ENCODE measurements around the gene HGF.

The HGF gene

GRCh38 chr7:81790686-81791085 is 20.8 kb upstream of the HGF start:
- Histone ChIP-seq H3K27ac (ENCODE audit: low read depth, low read length) (no peak overlapping the region), H3K4me3 (ENCODE audit: low read depth, low read length) (no peak overlapping the region), H3K36me3 (ENCODE audit: control insufficient read depth, insufficient read depth, low read length) (no peaks in the 10 kb centered on the region), H3K9me3 (ENCODE audit: control insufficient read depth, insufficient read depth, low read length) (no peaks in the 10 kb centered on the region), H3K4me1 (ENCODE audit: control insufficient read depth, insufficient read depth, low read length) (0 out of 2 replicates have a peak, but pooled peaks cover 9% of the 10 kb centered on the region), H3K27me3 (ENCODE audit: control insufficient read depth, insufficient read depth, low read length) (no peaks in the 10 kb centered on the region), H3K9ac (ENCODE audit: low read depth, low read length) (no peak overlapping the region)

- Histone ChIP-seq H3K9ac (ENCODE audit: low read depth, low read length) (no peak overlapping the region), H3K9me3 (ENCODE audit: control insufficient read depth, insufficient read depth, low read length) (no peaks in the 10 kb centered on the region), H3K4me3 (ENCODE audit: low read depth, low read length) (no peak overlapping the region), H3K27ac (ENCODE audit: low read depth, low read length) (no peak overlapping the region), H3K36me3 (ENCODE audit: control insufficient read depth, insufficient read depth, low read length) (no peaks in the 10 kb centered on the region), H3K4me1 (ENCODE audit: control insufficient read depth, insufficient read depth, low read length) (0 out of 2 replicates have a peak, but pooled peaks cover 9% of the 10 kb centered on the region), H3K27me3 (ENCODE audit: control insufficient read depth, insufficient read depth, low read length) (no peaks in the 10 kb centered on the region)
These were observed 20.3 kb upstream of the HGF start for GRCh38 chr7:81790120-81790500.

GRCh38 chr7:81789406-81790119 is 19.7 kb upstream of the HGF start:
- Histone ChIP-seq H3K36me3 (ENCODE audit: control insufficient read depth, insufficient read depth, low read length) (no peaks in the 10 kb centered on the region), H3K4me3 (ENCODE audit: low read depth, low read length) (no peak overlapping the region), H3K9me3 (ENCODE audit: control insufficient read depth, insufficient read depth, low read length) (no peaks in the 10 kb centered on the region), H3K27me3 (ENCODE audit: control insufficient read depth, insufficient read depth, low read length) (no peaks in the 10 kb centered on the region), H3K9ac (ENCODE audit: low read depth, low read length) (no peak overlapping the region), H3K4me1 (ENCODE audit: control insufficient read depth, insufficient read depth, low read length) (0 out of 2 replicates have a peak, but pooled peaks cover 9% of the 10 kb centered on the region), H3K27ac (ENCODE audit: low read depth, low read length) (no peak overlapping the region)

GRCh38 chr7:81788246-81788645 is 18.4 kb upstream of the HGF start:
- Histone ChIP-seq H3K9ac (ENCODE audit: low read depth, low read length) (no peak overlapping the region), H3K27ac (ENCODE audit: low read depth, low read length) (no peak overlapping the region), H3K36me3 (ENCODE audit: control insufficient read depth, insufficient read depth, low read length) (no peaks in the 10 kb centered on the region), H3K27me3 (ENCODE audit: control insufficient read depth, insufficient read depth, low read length) (no peaks in the 10 kb centered on the region), H3K4me3 (ENCODE audit: low read depth, low read length) (no peak overlapping the region), H3K9me3 (ENCODE audit: control insufficient read depth, insufficient read depth, low read length) (no peaks in the 10 kb centered on the region), H3K4me1 (ENCODE audit: control insufficient read depth, insufficient read depth, low read length) (0 out of 2 replicates have a peak, but pooled peaks cover 7% of the 10 kb centered on the region)

- no peaks in the 10 kb centered on the region for H3K27me3 ChIP-seq (ENCODE audit: control insufficient read depth, insufficient read depth, low read length)
These were observed 14.0 kb upstream of the HGF start for GRCh38 chr7:81783818-81784217.

GRCh38 chr7:81780914-81781693 is 11.3 kb upstream of the HGF start:
- H3K4me1 ChIP-seq (ENCODE audit: control insufficient read depth, insufficient read depth, low read length): no peaks in the 10 kb centered on the region
- no peak overlapping the region for H3K27ac ChIP-seq (ENCODE audit: low read depth, low read length)
- H3K36me3 ChIP-seq (ENCODE audit: control insufficient read depth, insufficient read depth, low read length): no peaks in the 10 kb centered on the region
- no peak overlapping the region for H3K9ac ChIP-seq (ENCODE audit: low read depth, low read length)
- no peaks in the 10 kb centered on the region for H3K27me3 ChIP-seq (ENCODE audit: control insufficient read depth, insufficient read depth, low read length)
- no peak overlapping the region for H3K4me3 ChIP-seq (ENCODE audit: low read depth, low read length)
- H3K9me3 ChIP-seq (ENCODE audit: control insufficient read depth, insufficient read depth, low read length): no peaks in the 10 kb centered on the region

More at GRCh38 chr7:81783818-81784217, 14.0 kb upstream of the HGF start:
- no peak overlapping the region for H3K9ac ChIP-seq (ENCODE audit: low read depth, low read length)
- H3K9me3 ChIP-seq (ENCODE audit: control insufficient read depth, insufficient read depth, low read length): no peaks in the 10 kb centered on the region
- H3K4me3 ChIP-seq (ENCODE audit: low read depth, low read length): no peak overlapping the region
- H3K27ac ChIP-seq (ENCODE audit: low read depth, low read length): no peak overlapping the region
- H3K4me1 ChIP-seq (ENCODE audit: control insufficient read depth, insufficient read depth, low read length): no peaks in the 10 kb centered on the region
- no peaks in the 10 kb centered on the region for H3K36me3 ChIP-seq (ENCODE audit: control insufficient read depth, insufficient read depth, low read length)

- no peaks in the 10 kb centered on the region for H3K36me3 ChIP-seq (ENCODE audit: control insufficient read depth, insufficient read depth, low read length)
- no peak overlapping the region for H3K27ac ChIP-seq (ENCODE audit: low read depth, low read length)
- H3K9me3 ChIP-seq (ENCODE audit: control insufficient read depth, insufficient read depth, low read length): no peaks in the 10 kb centered on the region
- H3K27me3 ChIP-seq (ENCODE audit: control insufficient read depth, insufficient read depth, low read length): no peaks in the 10 kb centered on the region
- no peaks in the 10 kb centered on the region for H3K4me1 ChIP-seq (ENCODE audit: control insufficient read depth, insufficient read depth, low read length)
- H3K9ac ChIP-seq (ENCODE audit: low read depth, low read length): no peak overlapping the region
- no peak overlapping the region for H3K4me3 ChIP-seq (ENCODE audit: low read depth, low read length)
These were observed 9.9 kb upstream of the HGF start for GRCh38 chr7:81779706-81780105.

- H3K4me1 ChIP-seq (ENCODE audit: control insufficient read depth, insufficient read depth, low read length): no peaks in the 10 kb centered on the region
- H3K36me3 ChIP-seq (ENCODE audit: control insufficient read depth, insufficient read depth, low read length): no peaks in the 10 kb centered on the region
- H3K9ac ChIP-seq (ENCODE audit: low read depth, low read length): no peak overlapping the region
- no peaks in the 10 kb centered on the region for H3K27me3 ChIP-seq (ENCODE audit: control insufficient read depth, insufficient read depth, low read length)
- H3K27ac ChIP-seq (ENCODE audit: low read depth, low read length): no peak overlapping the region
- H3K9me3 ChIP-seq (ENCODE audit: control insufficient read depth, insufficient read depth, low read length): no peaks in the 10 kb centered on the region
- no peak overlapping the region for H3K4me3 ChIP-seq (ENCODE audit: low read depth, low read length)
These were observed 7.8 kb upstream of the HGF start for GRCh38 chr7:81777697-81778096.

GRCh38 chr7:81776948-81777630 is 7.2 kb upstream of the HGF start:
- no peaks in the 10 kb centered on the region for H3K27me3 ChIP-seq (ENCODE audit: control insufficient read depth, insufficient read depth, low read length)
- no peak overlapping the region for H3K9ac ChIP-seq (ENCODE audit: low read depth, low read length)
- H3K27ac ChIP-seq (ENCODE audit: low read depth, low read length): no peak overlapping the region
- H3K9me3 ChIP-seq (ENCODE audit: control insufficient read depth, insufficient read depth, low read length): no peaks in the 10 kb centered on the region
- H3K4me3 ChIP-seq (ENCODE audit: low read depth, low read length): no peak overlapping the region
- H3K4me1 ChIP-seq (ENCODE audit: control insufficient read depth, insufficient read depth, low read length): no peaks in the 10 kb centered on the region
- H3K36me3 ChIP-seq (ENCODE audit: control insufficient read depth, insufficient read depth, low read length): no peaks in the 10 kb centered on the region

- no peaks in the 10 kb centered on the region for H3K36me3 ChIP-seq (ENCODE audit: control insufficient read depth, insufficient read depth, low read length)
- H3K9ac ChIP-seq (ENCODE audit: low read depth, low read length): no peak overlapping the region
- no peaks in the 10 kb centered on the region for H3K9me3 ChIP-seq (ENCODE audit: control insufficient read depth, insufficient read depth, low read length)
- peaks cover 2% of the 10 kb centered on the region; the same call in 1 of the 2 replicates for H3K27me3 ChIP-seq (ENCODE audit: control insufficient read depth, insufficient read depth, low read length)
- no peak overlapping the region for H3K4me3 ChIP-seq (ENCODE audit: low read depth, low read length)
- no peak overlapping the region for H3K27ac ChIP-seq (ENCODE audit: low read depth, low read length)
- no peaks in the 10 kb centered on the region for H3K4me1 ChIP-seq (ENCODE audit: control insufficient read depth, insufficient read depth, low read length)
These were observed 6.3 kb upstream of the HGF start for GRCh38 chr7:81776161-81776560.

GRCh38 chr7:81775560-81775959 is 5.7 kb upstream of the HGF start:
- no peak overlapping the region for H3K4me3 ChIP-seq (ENCODE audit: low read depth, low read length)
- no peak overlapping the region for H3K9ac ChIP-seq (ENCODE audit: low read depth, low read length)
- peaks cover 8% of the 10 kb centered on the region; the same call in 1 of the 2 replicates for H3K27me3 ChIP-seq (ENCODE audit: control insufficient read depth, insufficient read depth, low read length)
- no peaks in the 10 kb centered on the region for H3K36me3 ChIP-seq (ENCODE audit: control insufficient read depth, insufficient read depth, low read length)
- peaks cover 5% of the 10 kb centered on the region; the same call in 1 of the 2 replicates for H3K4me1 ChIP-seq (ENCODE audit: control insufficient read depth, insufficient read depth, low read length)
- no peak overlapping the region for H3K27ac ChIP-seq (ENCODE audit: low read depth, low read length)
- no peaks in the 10 kb centered on the region for H3K9me3 ChIP-seq (ENCODE audit: control insufficient read depth, insufficient read depth, low read length)

All from HUES48 (cell line).